ENCODE data around the gene SORL1.
"Not testable (repeated sequence)": the region's sequence is repeated elsewhere in the genome, so short reads cannot be mapped to it uniquely, and the experiment has no call there.

The SORL1 gene

GRCh38 chr11:121563900-121564822 lies 112.0 kb downstream of the SORL1 start:
- Histone ChIP-seq H3K27ac (no peak overlapping the region), H3K27me3 (replicated peaks) (no peaks in the 10 kb centered on the region), H3K4me3 (ENCODE audit: low read depth, low read length) (no peak overlapping the region), H3K36me3 (replicated peaks) (no peaks in the 10 kb centered on the region)
- TF ChIP-seq CTCF (IDR thresholded peaks at IDR 0.05; ENCODE audit: low read depth, low read length, missing control alignments), result no peak
- DNase-seq, result no peak
- in situ Hi-C loops (cut with HindIII; ENCODE audit: low pct_ligation_motif_present, low sequenced_read_pairs), result no loop called here

- Histone ChIP-seq H3K36me3 (replicated peaks) (no peaks in the 10 kb centered on the region), H3K27me3 (replicated peaks) (no peaks in the 10 kb centered on the region)
- in situ Hi-C loops (cut with HindIII; ENCODE audit: low pct_ligation_motif_present, low sequenced_read_pairs), result no loop called here
These were observed 113.0 kb downstream of the SORL1 start for GRCh38 chr11:121564948-121565684.

GRCh38 chr11:121566279-121567168 lies 114.4 kb downstream of the SORL1 start:
- in situ Hi-C loops (cut with HindIII; ENCODE audit: low pct_ligation_motif_present, low sequenced_read_pairs), result no loop called here
- TF ChIP-seq CTCF (IDR thresholded peaks at IDR 0.05; ENCODE audit: low read depth, low read length, missing control alignments), result no peak
- no peaks in the 10 kb centered on the region for H3K36me3 ChIP-seq (replicated peaks)
- no peak overlapping the region for H3K4me3 ChIP-seq (ENCODE audit: low read depth, low read length)
- DNase-seq, result no peak
- no peaks in the 10 kb centered on the region for H3K27me3 ChIP-seq (replicated peaks)
- H3K27ac ChIP-seq, result no peak overlapping the region

More at GRCh38 chr11:121564948-121565684, 113.0 kb downstream of the SORL1 start:
- H3K4me3 ChIP-seq (ENCODE audit: low read depth, low read length), result no peak overlapping the region
- TF ChIP-seq CTCF (IDR thresholded peaks at IDR 0.05; ENCODE audit: low read depth, low read length, missing control alignments), result no peak
- DNase-seq, result no peak
- H3K27ac ChIP-seq, result no peak overlapping the region

- in situ Hi-C loops (cut with HindIII; ENCODE audit: low pct_ligation_motif_present, low sequenced_read_pairs), result no loop called here
- no peak for TF ChIP-seq CTCF (IDR thresholded peaks at IDR 0.05; ENCODE audit: low read depth, low read length, missing control alignments)
- Histone ChIP-seq H3K36me3 (replicated peaks) (no peaks in the 10 kb centered on the region), H3K27me3 (replicated peaks) (no peaks in the 10 kb centered on the region), H3K27ac (no peak overlapping the region), H3K4me3 (ENCODE audit: low read depth, low read length) (no peak overlapping the region)
- DNase-seq, result no peak
These were observed 115.9 kb downstream of the SORL1 start for GRCh38 chr11:121567995-121568394.

- in situ Hi-C loops (cut with HindIII; ENCODE audit: low pct_ligation_motif_present, low sequenced_read_pairs); DNase-seq; H3K4me3 ChIP-seq (ENCODE audit: low read depth, low read length); H3K27ac ChIP-seq; H3K27me3 ChIP-seq (replicated peaks); H3K36me3 ChIP-seq (replicated peaks): not testable (repeated sequence)
These were observed 117.5 kb downstream of the SORL1 start for GRCh38 chr11:121569332-121570299.

Data from brain microvascular endothelial cell (primary cell).